Measurements from ENCODE around the gene NKX6-2.
"Not testable (repeated sequence)": the region's sequence is repeated elsewhere in the genome, so short reads cannot be mapped to it uniquely, and the experiment has no call there.

Gene NKX6-2

DNA sequence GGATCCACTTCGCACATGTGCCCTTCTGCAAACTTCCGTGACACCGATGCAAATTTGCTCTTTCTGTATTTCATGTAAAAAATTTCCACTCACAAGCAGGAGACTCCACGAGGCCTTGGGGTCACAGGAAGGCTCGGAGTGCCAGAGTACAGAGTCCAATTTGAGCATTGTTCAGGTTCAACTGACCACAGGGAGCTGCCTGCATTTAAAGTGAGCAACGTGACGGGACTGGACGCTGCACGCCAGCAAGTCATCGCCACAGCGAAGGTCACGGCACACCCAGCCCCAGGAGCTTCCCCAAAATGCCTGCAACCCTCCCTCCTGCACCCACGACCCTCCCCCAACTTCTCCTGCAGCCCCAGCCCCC, 41.5 kb upstream of the NKX6-2 start:
- Histone ChIP-seq H3K9me3 (ENCODE audit: insufficient read depth, low read length) (no peaks in the 10 kb centered on the region), H3K27me3 (ENCODE audit: low read depth, low read length) (no peaks in the 10 kb centered on the region), H4K20me1 (ENCODE audit: insufficient read depth, low read length) (no peaks in the 10 kb centered on the region), H3K9ac (ENCODE audit: low read length) (no peak overlapping the region), H3K4me2 (ENCODE audit: low read length) (no peak overlapping the region), H3K79me2 (ENCODE audit: low read length) (no peaks in the 10 kb centered on the region), H3K4me1 (ENCODE audit: low read length) (no peaks in the 10 kb centered on the region), H2AFZ (ENCODE audit: low read depth, low read length) (no peak overlapping the region), H3K36me3 (replicated peaks; ENCODE audit: low read depth, low read length) (no peaks in the 10 kb centered on the region), H3K4me3 (ENCODE audit: low read length) (no peak overlapping the region), H3K27ac (ENCODE audit: low read length) (no peak overlapping the region)
- TF ChIP-seq CTCF (IDR thresholded peaks at IDR 0.05; ENCODE audit: low read depth, low read length) = no peak

- H3K36me3 ChIP-seq (replicated peaks; ENCODE audit: low read depth, low read length) = no peaks in the 10 kb centered on the region
- H3K9me3 ChIP-seq (ENCODE audit: insufficient read depth, low read length) = no peaks in the 10 kb centered on the region
- H3K9ac ChIP-seq (ENCODE audit: low read length) = no peak overlapping the region
- H3K4me2 ChIP-seq (ENCODE audit: low read length) = no peak overlapping the region
- H3K27me3 ChIP-seq (ENCODE audit: low read depth, low read length) = no peaks in the 10 kb centered on the region
- H3K27ac ChIP-seq (ENCODE audit: low read length) = no peak overlapping the region
- no peaks in the 10 kb centered on the region for H3K4me1 ChIP-seq (ENCODE audit: low read length)
- H2AFZ ChIP-seq (ENCODE audit: low read depth, low read length) = no peak overlapping the region
- no peaks in the 10 kb centered on the region for H3K79me2 ChIP-seq (ENCODE audit: low read length)
- no peak overlapping the region for H3K4me3 ChIP-seq (ENCODE audit: low read length)
- H4K20me1 ChIP-seq (ENCODE audit: insufficient read depth, low read length) = no peaks in the 10 kb centered on the region
- TF ChIP-seq CTCF (IDR thresholded peaks at IDR 0.05; ENCODE audit: low read depth, low read length) (no peak), EZH2phosphoT487 (IDR thresholded peaks at IDR 0.05; ENCODE audit: low read depth) (no peak)
Measured at GRCh38 chr10:132826524-132827422, 40.8 kb upstream of the NKX6-2 start.

GRCh38 chr10:132825783-132826523, 40.0 kb upstream of the NKX6-2 start:
- not testable (repeated sequence) for H3K9me3 ChIP-seq (ENCODE audit: insufficient read depth, low read length); H3K4me3 ChIP-seq (ENCODE audit: low read length); H3K36me3 ChIP-seq (replicated peaks; ENCODE audit: low read depth, low read length); H4K20me1 ChIP-seq (ENCODE audit: insufficient read depth, low read length); H3K27ac ChIP-seq (ENCODE audit: low read length); H2AFZ ChIP-seq (ENCODE audit: low read depth, low read length); H3K4me2 ChIP-seq (ENCODE audit: low read length); H3K4me1 ChIP-seq (ENCODE audit: low read length); H3K79me2 ChIP-seq (ENCODE audit: low read length); H3K9ac ChIP-seq (ENCODE audit: low read length); H3K27me3 ChIP-seq (ENCODE audit: low read depth, low read length)

GRCh38 chr10:132820056-132820455, 34.1 kb upstream of the NKX6-2 start:
- H3K27ac ChIP-seq (ENCODE audit: low read length) = no peak overlapping the region
- no peaks in the 10 kb centered on the region for H3K4me1 ChIP-seq (ENCODE audit: low read length)
- H3K9ac ChIP-seq (ENCODE audit: low read length) = no peak overlapping the region
- no peaks in the 10 kb centered on the region for H4K20me1 ChIP-seq (ENCODE audit: insufficient read depth, low read length)
- H2AFZ ChIP-seq (ENCODE audit: low read depth, low read length) = no peak overlapping the region
- H3K27me3 ChIP-seq (ENCODE audit: low read depth, low read length) = no peaks in the 10 kb centered on the region
- TF ChIP-seq CTCF (IDR thresholded peaks at IDR 0.05; ENCODE audit: low read depth, low read length) = no peak
- TF ChIP-seq EZH2phosphoT487 (IDR thresholded peaks at IDR 0.05; ENCODE audit: low read depth) = no peak
- no peak overlapping the region for H3K4me3 ChIP-seq (ENCODE audit: low read length)
- H3K9me3 ChIP-seq (ENCODE audit: insufficient read depth, low read length) = no peaks in the 10 kb centered on the region
- no peaks in the 10 kb centered on the region for H3K36me3 ChIP-seq (replicated peaks; ENCODE audit: low read depth, low read length)
- no peak overlapping the region for H3K4me2 ChIP-seq (ENCODE audit: low read length)
- no peaks in the 10 kb centered on the region for H3K79me2 ChIP-seq (ENCODE audit: low read length)

Data from OCI-LY3 (cell line).